GM12878 (cell line): Measurements from ENCODE around the gene NUBP1.

Experiments
- CEBPB ChIP-seq, 2 experiments: fragments of 150-350 bp in 1 of 2; IDR thresholded peaks; 2 replicates each; pipeline ENCODE4 v1.6.1; 2012 to 2014; ENCODE audit warnings: low read depth in 2 of 2, low read length in 2 of 2, borderline replicate concordance in 1 of 2, inconsistent platforms in 1 of 2
- PAX8 ChIP-seq: fragments of 450-650 bp; IDR thresholded peaks from 2 replicates; pipeline ENCODE4 v1.6.1; 2017; ENCODE audit warnings: mild to moderate bottlenecking, moderate library complexity
- POLR2A ChIP-seq: IDR thresholded peaks from 2 replicates; pipeline ENCODE4 v1.6.1; 2011; ENCODE audit warnings: low read depth, mild to moderate bottlenecking, low read length
- RUNX3 ChIP-seq: IDR thresholded peaks from 2 replicates; pipeline ENCODE4 v1.6.1; 2012; ENCODE audit warnings: low read length, inconsistent platforms
- SUZ12 ChIP-seq: fragments of 200-600 bp; sonication (generic); IDR thresholded peaks from one replicate; pipeline ENCODE4 v1.6.1; 2018; ENCODE audit warnings: antibody characterized with exemption, mild to moderate bottlenecking; ENCODE audit not compliant: unreplicated experiment
- TF ChIP-seq, protein P1 (sequence below), 3 experiments: IDR thresholded peaks in 2 of 3; conservative IDR thresholded peaks in 1 of 3; 2 replicates each; pipeline ENCODE4 v1.5.1; 2011; ENCODE audit warnings: low read depth in 3 of 3, low read length in 3 of 3, mild to moderate bottlenecking in 3 of 3, control low read depth in 2 of 3, moderate library complexity in 2 of 3, inconsistent platforms in 1 of 3, mixed read lengths in 1 of 3; ENCODE audit not compliant: control insufficient read depth in 2 of 3, insufficient read depth in 1 of 3; ENCODE audit errors: extremely low read depth in 1 of 3

DNA sequence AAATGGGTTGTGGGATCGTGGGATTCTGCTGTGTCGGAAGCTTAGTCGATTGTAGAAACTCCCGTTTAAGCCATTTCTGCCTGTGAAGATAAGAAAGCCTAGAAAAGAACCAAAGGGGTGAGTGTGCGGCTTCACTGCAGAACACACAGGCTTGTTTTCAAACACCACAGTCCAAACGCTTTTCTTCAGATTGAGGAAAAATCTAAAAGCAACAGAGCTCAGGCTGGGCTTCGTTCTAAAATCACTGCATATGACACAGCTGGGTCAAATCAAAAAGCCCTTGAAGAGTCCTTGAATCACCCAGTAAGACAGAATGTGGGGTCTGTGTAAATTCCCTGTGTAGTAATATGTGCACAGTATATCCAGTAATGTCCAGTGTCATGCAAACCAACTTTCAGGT is 25.7 kb downstream of the NUBP1 start:
- TF ChIP-seq RUNX3 (no peak), CEBPB (IDR thresholded peaks at IDR 0.05; ENCODE audit: borderline replicate concordance in 1 of 2, low read depth in 2 of 2, low read length in 2 of 2) (no peak), PAX8 (no peak), POLR2A (no peak), SUZ12 (no peak)
- TF ChIP-seq, protein P1, sequence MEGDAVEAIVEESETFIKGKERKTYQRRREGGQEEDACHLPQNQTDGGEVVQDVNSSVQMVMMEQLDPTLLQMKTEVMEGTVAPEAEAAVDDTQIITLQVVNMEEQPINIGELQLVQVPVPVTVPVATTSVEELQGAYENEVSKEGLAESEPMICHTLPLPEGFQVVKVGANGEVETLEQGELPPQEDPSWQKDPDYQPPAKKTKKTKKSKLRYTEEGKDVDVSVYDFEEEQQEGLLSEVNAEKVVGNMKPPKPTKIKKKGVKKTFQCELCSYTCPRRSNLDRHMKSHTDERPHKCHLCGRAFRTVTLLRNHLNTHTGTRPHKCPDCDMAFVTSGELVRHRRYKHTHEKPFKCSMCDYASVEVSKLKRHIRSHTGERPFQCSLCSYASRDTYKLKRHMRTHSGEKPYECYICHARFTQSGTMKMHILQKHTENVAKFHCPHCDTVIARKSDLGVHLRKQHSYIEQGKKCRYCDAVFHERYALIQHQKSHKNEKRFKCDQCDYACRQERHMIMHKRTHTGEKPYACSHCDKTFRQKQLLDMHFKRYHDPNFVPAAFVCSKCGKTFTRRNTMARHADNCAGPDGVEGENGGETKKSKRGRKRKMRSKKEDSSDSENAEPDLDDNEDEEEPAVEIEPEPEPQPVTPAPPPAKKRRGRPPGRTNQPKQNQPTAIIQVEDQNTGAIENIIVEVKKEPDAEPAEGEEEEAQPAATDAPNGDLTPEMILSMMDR (IDR thresholded peaks at IDR 0.05 in 2 of 3, conservative IDR thresholded peaks at IDR 0.05 in 1 of 3; ENCODE audit: control insufficient read depth in 2 of 3, extremely low read depth in 1 of 3, insufficient read depth in 1 of 3, low read depth in 3 of 3, low read length in 3 of 3) = no peak
